Measurements from ENCODE around the gene PRR30. TPM values are rescaled to one million over a fixed set of nuclear protein-coding genes. Genes with fewer than 3 reads are reported as not detected.

PRR30 gene
- total and polyA plus RNA-seq, 2 donors (not counting 1 experiment from before 2014, with no cell fraction given) = not detected

DNA sequence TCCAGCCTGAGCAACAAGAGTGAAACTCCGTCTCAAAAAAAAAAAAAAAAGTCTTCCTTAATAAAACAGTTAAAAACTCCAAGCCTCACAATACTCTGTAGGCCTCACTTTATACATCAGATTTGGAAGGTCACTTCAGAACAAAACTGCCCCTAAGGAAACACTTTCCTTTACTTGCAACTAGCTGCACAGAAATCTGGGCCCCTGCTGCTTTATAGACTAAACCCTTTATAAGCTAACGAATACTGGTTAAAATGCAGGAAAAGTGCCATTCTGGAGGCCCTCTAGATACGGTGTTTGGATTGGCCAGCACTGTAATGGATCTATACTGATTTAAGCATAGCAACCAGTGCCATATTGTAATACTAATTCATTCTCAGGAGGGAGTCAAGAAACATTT, 14.1 kb downstream of the PRR30 start:
- no peak overlapping the region for H3K9ac ChIP-seq (ENCODE audit: insufficient read depth, low read length)
- H3K36me3 ChIP-seq (ENCODE audit: control insufficient read depth, insufficient read depth, low read length) = peaks cover 2% of the 10 kb centered on the region
- no peaks in the 10 kb centered on the region for H3K9me3 ChIP-seq (ENCODE audit: control insufficient read depth, insufficient read depth, low read depth, low read length)
- TF ChIP-seq, protein P1, sequence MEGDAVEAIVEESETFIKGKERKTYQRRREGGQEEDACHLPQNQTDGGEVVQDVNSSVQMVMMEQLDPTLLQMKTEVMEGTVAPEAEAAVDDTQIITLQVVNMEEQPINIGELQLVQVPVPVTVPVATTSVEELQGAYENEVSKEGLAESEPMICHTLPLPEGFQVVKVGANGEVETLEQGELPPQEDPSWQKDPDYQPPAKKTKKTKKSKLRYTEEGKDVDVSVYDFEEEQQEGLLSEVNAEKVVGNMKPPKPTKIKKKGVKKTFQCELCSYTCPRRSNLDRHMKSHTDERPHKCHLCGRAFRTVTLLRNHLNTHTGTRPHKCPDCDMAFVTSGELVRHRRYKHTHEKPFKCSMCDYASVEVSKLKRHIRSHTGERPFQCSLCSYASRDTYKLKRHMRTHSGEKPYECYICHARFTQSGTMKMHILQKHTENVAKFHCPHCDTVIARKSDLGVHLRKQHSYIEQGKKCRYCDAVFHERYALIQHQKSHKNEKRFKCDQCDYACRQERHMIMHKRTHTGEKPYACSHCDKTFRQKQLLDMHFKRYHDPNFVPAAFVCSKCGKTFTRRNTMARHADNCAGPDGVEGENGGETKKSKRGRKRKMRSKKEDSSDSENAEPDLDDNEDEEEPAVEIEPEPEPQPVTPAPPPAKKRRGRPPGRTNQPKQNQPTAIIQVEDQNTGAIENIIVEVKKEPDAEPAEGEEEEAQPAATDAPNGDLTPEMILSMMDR (conservative IDR thresholded peaks at IDR 0.05 in 1 of 2, IDR thresholded peaks at IDR 0.05 in 1 of 2; ENCODE audit: low read depth in 1 of 2, low read length in 2 of 2) = no peak
- no peak overlapping the region for H3K4me2 ChIP-seq (ENCODE audit: extremely low read depth, insufficient read depth, low read length)
- H3K4me1 ChIP-seq (ENCODE audit: control insufficient read depth, extremely low read depth, insufficient read depth, low read length) = no peaks in the 10 kb centered on the region
- H2AFZ ChIP-seq (ENCODE audit: low read length) = no peak overlapping the region
- no peaks in the 10 kb centered on the region for H3K79me2 ChIP-seq (ENCODE audit: control insufficient read depth, insufficient read depth, low read length)
- no peaks in the 10 kb centered on the region for H4K20me1 ChIP-seq (ENCODE audit: control insufficient read depth, extremely low read depth, insufficient read depth, low read length)
- DNase-seq (ENCODE audit: low read depth in 2 of 2) = no peak
- H3K4me3 ChIP-seq (replicated peaks in 1 of 4; ENCODE audit: control extremely low read depth in 1 of 4, insufficient read depth in 1 of 4, low read depth in 3 of 4, low read length in 4 of 4) = no peak overlapping the region
- H3K27ac ChIP-seq (ENCODE audit: insufficient read depth, low read length) = no peak overlapping the region
- peaks cover 19% of the 10 kb centered on the region for H3K27me3 ChIP-seq (ENCODE audit: control insufficient read depth, insufficient read depth, low read length)

DNA sequence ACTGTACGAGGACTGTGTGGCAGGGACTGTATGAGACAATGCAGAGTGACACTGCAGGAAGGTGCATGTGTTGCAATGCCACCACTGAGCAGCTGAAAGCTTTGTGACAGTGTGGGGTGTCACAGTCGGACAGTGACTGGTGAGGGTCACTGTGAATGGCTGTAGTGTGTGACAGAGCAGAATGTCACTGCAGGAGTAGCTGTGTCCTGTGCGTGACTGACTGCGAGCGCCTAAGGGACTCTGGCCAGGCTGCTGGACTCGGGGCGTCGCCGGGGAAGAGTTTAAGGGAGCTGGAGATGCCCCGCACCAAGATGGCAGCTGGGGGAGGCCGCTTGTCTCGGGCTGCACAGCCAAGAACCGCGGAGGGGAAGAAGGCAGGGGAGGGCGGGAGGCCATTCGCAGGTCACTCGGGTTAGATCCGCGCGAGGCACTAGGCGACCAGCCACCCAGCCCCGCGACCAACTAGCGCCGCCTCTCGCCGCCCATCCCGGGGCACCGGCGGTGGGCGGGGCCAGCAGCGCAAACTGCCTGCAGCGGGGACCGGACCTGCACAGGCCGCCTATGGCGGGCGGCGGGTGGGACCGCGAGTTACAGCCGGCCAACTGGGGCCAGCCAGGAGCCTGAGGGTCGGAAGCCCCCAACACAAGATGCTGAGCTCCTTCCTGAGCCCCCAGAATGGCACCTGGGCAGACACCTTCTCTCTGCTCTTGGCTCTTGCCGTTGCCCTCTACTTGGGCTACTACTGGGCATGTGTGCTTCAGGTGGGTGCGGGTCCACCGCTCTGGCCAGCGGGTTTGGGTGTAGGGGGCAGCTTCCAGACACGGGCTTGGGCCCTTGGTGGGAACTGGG, 15.7 kb downstream of the PRR30 start, which contains the start of gene ABHD1:
TSS of gene ABHD1 (plus strand) at position 514 of the 849 bp plus-strand sequence. CDS start at position 648, 134 bp downstream.
- peak within 1 kb of the TSS; percentile 48 to 62 (median 52) for H3K4me3 ChIP-seq (replicated peaks in 1 of 4; ENCODE audit: control extremely low read depth in 1 of 4, insufficient read depth in 1 of 4, low read depth in 3 of 4, low read length in 4 of 4)
- no peak within 1 kb of the TSS for H3K27ac ChIP-seq (ENCODE audit: insufficient read depth, low read length)
- no peak for TF ChIP-seq EZH2 (IDR thresholded peaks at IDR 0.05; ENCODE audit: low read length, missing control alignments)
- TF ChIP-seq, protein P1 (conservative IDR thresholded peaks at IDR 0.05 in 1 of 2, IDR thresholded peaks at IDR 0.05 in 1 of 2; ENCODE audit: low read depth in 1 of 2, low read length in 2 of 2) = no peak
- no peaks in the 10 kb centered on the region for H3K79me2 ChIP-seq (ENCODE audit: control insufficient read depth, insufficient read depth, low read length)
- DNase-seq (ENCODE audit: low read depth in 2 of 2) = peak in 1 of 2 donors; percentile 11
- H2AFZ ChIP-seq (ENCODE audit: low read length) = peak within 1 kb of the TSS; percentile 92
- peak within 1 kb of the TSS; percentile 85 for H3K4me2 ChIP-seq (ENCODE audit: extremely low read depth, insufficient read depth, low read length)
- H3K9me3 ChIP-seq (ENCODE audit: control insufficient read depth, insufficient read depth, low read depth, low read length) = no peaks in the 10 kb centered on the region
- no peaks in the 10 kb centered on the region for H3K4me1 ChIP-seq (ENCODE audit: control insufficient read depth, extremely low read depth, insufficient read depth, low read length)
- H3K27me3 ChIP-seq (ENCODE audit: control insufficient read depth, insufficient read depth, low read length) = peaks cover 29% of the 10 kb centered on the region
- H4K20me1 ChIP-seq (ENCODE audit: control insufficient read depth, extremely low read depth, insufficient read depth, low read length) = no peaks in the 10 kb centered on the region
- no peak within 1 kb of the TSS for H3K9ac ChIP-seq (ENCODE audit: insufficient read depth, low read length)
- H3K36me3 ChIP-seq (ENCODE audit: control insufficient read depth, insufficient read depth, low read length) = no peaks in the 10 kb centered on the region

DNA sequence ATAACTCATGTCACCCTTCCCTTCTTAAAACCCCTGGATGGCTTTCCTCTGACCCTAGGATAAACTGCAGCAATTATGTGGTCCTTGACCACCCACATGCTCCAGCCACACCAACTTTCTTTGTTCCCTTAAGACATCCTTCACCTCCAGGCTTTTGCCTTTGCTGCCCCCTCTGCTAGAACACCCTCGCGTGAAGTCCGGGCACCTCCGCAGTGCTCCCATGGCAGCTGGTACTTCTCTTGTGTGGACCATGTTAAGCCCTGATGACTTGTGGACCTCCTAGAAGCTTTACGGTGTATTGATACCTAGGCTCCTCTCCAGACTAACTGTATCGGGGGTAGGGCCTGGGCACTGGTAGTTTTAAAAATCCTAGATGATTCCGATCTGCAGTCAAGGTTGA, 16.4 kb downstream of the PRR30 start:
- no peaks in the 10 kb centered on the region for H3K79me2 ChIP-seq (ENCODE audit: control insufficient read depth, insufficient read depth, low read length)
- H3K36me3 ChIP-seq (ENCODE audit: control insufficient read depth, insufficient read depth, low read length) = no peaks in the 10 kb centered on the region
- no peak overlapping the region for H3K27ac ChIP-seq (ENCODE audit: insufficient read depth, low read length)
- no peaks in the 10 kb centered on the region for H4K20me1 ChIP-seq (ENCODE audit: control insufficient read depth, extremely low read depth, insufficient read depth, low read length)
- no peak for DNase-seq (ENCODE audit: low read depth in 2 of 2)
- no peak overlapping the region for H2AFZ ChIP-seq (ENCODE audit: low read length)
- H3K9ac ChIP-seq (ENCODE audit: insufficient read depth, low read length) = no peak overlapping the region
- H3K27me3 ChIP-seq (ENCODE audit: control insufficient read depth, insufficient read depth, low read length) = peaks cover 36% of the 10 kb centered on the region
- no peak overlapping the region for H3K4me2 ChIP-seq (ENCODE audit: extremely low read depth, insufficient read depth, low read length)
- no peaks in the 10 kb centered on the region for H3K9me3 ChIP-seq (ENCODE audit: control insufficient read depth, insufficient read depth, low read depth, low read length)
- H3K4me1 ChIP-seq (ENCODE audit: control insufficient read depth, extremely low read depth, insufficient read depth, low read length) = no peaks in the 10 kb centered on the region
- TF ChIP-seq, protein P1 (conservative IDR thresholded peaks at IDR 0.05 in 1 of 2, IDR thresholded peaks at IDR 0.05 in 1 of 2; ENCODE audit: low read depth in 1 of 2, low read length in 2 of 2) = no peak
- no peak for TF ChIP-seq EZH2 (IDR thresholded peaks at IDR 0.05; ENCODE audit: low read length, missing control alignments)
- H3K4me3 ChIP-seq (replicated peaks in 1 of 4; ENCODE audit: control extremely low read depth in 1 of 4, insufficient read depth in 1 of 4, low read depth in 3 of 4, low read length in 4 of 4) = no peak overlapping the region
